Measurements from ENCODE around the gene DOK6. TPM values are rescaled to one million over a fixed set of nuclear protein-coding genes. Genes with fewer than 3 reads are reported as not detected.

DOK6 gene
- total RNA-seq, 2 experiments from 2014 or later, result not detected

- Histone ChIP-seq H4K20me1 (ENCODE audit: insufficient read depth, low read length) (no peaks in the 10 kb centered on the region), H2AFZ (ENCODE audit: low read length) (no peak overlapping the region), H3K79me2 (ENCODE audit: insufficient read depth, low read depth, low read length) (no peaks in the 10 kb centered on the region), H3K36me3 (ENCODE audit: insufficient read depth, low read length) (no peaks in the 10 kb centered on the region), H3K9me2 (ENCODE audit: insufficient read depth, low read length) (no peaks in the 10 kb centered on the region), H3K4me3 (ENCODE audit: low read depth, low read length, poor library complexity, severe bottlenecking) (no peak overlapping the region), H3K4me2 (ENCODE audit: low read length) (no peak overlapping the region), H3K9me3 (ENCODE audit: low read length) (no peaks in the 10 kb centered on the region), H3K27ac (ENCODE audit: low read depth, low read length, poor library complexity, severe bottlenecking) (no peak overlapping the region), H3K4me1 (ENCODE audit: insufficient read depth, low read length, poor library complexity, severe bottlenecking) (no peaks in the 10 kb centered on the region)
- no peak for TF ChIP-seq CTCF (conservative IDR thresholded peaks at IDR 0.05; ENCODE audit: low read length)
- no peak for TF ChIP-seq EZH2phosphoT487 (IDR thresholded peaks at IDR 0.05; ENCODE audit: borderline replicate concordance, low read depth, low read length)
- POLR2A ChIA-PET, result no interaction called here
- intact Hi-C loops (cut with micrococcal nuclease; ENCODE audit: unreplicated experiment), result no loop called here
- CTCF ChIA-PET (ENCODE audit: unreplicated experiment), result interaction anchor here (0.6 kb wide), 1 partner anchor 224 kb away, joined by 3 read pairs; no protein-coding TSS in a partner anchor
- no peak for DNase-seq (ENCODE audit: low spot score)
- no TSS peak for BruUV-seq (replicated peaks)
Measured at GRCh38 chr18:69718912-69719547, 318.3 kb downstream of the DOK6 start.

GRCh38 chr18:69720422-69720821 lies 319.7 kb downstream of the DOK6 start:
- Histone ChIP-seq H3K4me3 (ENCODE audit: low read depth, low read length, poor library complexity, severe bottlenecking) (no peak overlapping the region), H4K20me1 (ENCODE audit: insufficient read depth, low read length) (no peaks in the 10 kb centered on the region), H3K9me2 (ENCODE audit: insufficient read depth, low read length) (no peaks in the 10 kb centered on the region), H3K27ac (ENCODE audit: low read depth, low read length, poor library complexity, severe bottlenecking) (no peak overlapping the region), H3K9me3 (ENCODE audit: low read length) (no peaks in the 10 kb centered on the region), H3K36me3 (ENCODE audit: insufficient read depth, low read length) (no peaks in the 10 kb centered on the region), H2AFZ (ENCODE audit: low read length) (no peak overlapping the region), H3K4me2 (ENCODE audit: low read length) (no peak overlapping the region), H3K79me2 (ENCODE audit: insufficient read depth, low read depth, low read length) (no peaks in the 10 kb centered on the region), H3K4me1 (ENCODE audit: insufficient read depth, low read length, poor library complexity, severe bottlenecking) (no peaks in the 10 kb centered on the region)
- no peak for TF ChIP-seq CTCF (conservative IDR thresholded peaks at IDR 0.05; ENCODE audit: low read length)
- no peak for TF ChIP-seq EZH2phosphoT487 (IDR thresholded peaks at IDR 0.05; ENCODE audit: borderline replicate concordance, low read depth, low read length)
- no peak for DNase-seq (ENCODE audit: low spot score)
- CTCF ChIA-PET (ENCODE audit: unreplicated experiment), result no interaction called here
- intact Hi-C loops (cut with micrococcal nuclease; ENCODE audit: unreplicated experiment), result no loop called here
- BruUV-seq (replicated peaks), result no TSS peak
- POLR2A ChIA-PET, result interaction anchor here (0.5 to 0.6 kb wide), 2 partner anchors 12 to 784 kb away, joined by 3 read pairs; no protein-coding TSS in a partner anchor

GRCh38 chr18:69723434-69723833 lies 322.7 kb downstream of the DOK6 start:
- ChIA-PET POLR2A (no interaction called here), CTCF (ENCODE audit: unreplicated experiment) (no interaction called here)
- Histone ChIP-seq H3K4me2 (ENCODE audit: low read length) (no peak overlapping the region), H3K9me2 (ENCODE audit: insufficient read depth, low read length) (no peaks in the 10 kb centered on the region), H2AFZ (ENCODE audit: low read length) (no peak overlapping the region), H3K4me3 (ENCODE audit: low read depth, low read length, poor library complexity, severe bottlenecking) (no peak overlapping the region), H3K27ac (ENCODE audit: low read depth, low read length, poor library complexity, severe bottlenecking) (no peak overlapping the region), H3K79me2 (ENCODE audit: insufficient read depth, low read depth, low read length) (no peaks in the 10 kb centered on the region), H3K4me1 (ENCODE audit: insufficient read depth, low read length, poor library complexity, severe bottlenecking) (no peaks in the 10 kb centered on the region), H3K9me3 (ENCODE audit: low read length) (no peaks in the 10 kb centered on the region), H4K20me1 (ENCODE audit: insufficient read depth, low read length) (no peaks in the 10 kb centered on the region), H3K36me3 (ENCODE audit: insufficient read depth, low read length) (no peaks in the 10 kb centered on the region)
- TF ChIP-seq CTCF (conservative IDR thresholded peaks at IDR 0.05; ENCODE audit: low read length), result no peak
- TF ChIP-seq EZH2phosphoT487 (IDR thresholded peaks at IDR 0.05; ENCODE audit: borderline replicate concordance, low read depth, low read length), result no peak
- no peak for DNase-seq (ENCODE audit: low spot score)
- intact Hi-C loops (cut with micrococcal nuclease; ENCODE audit: unreplicated experiment), result no loop called here
- no TSS peak for BruUV-seq (replicated peaks)
